Lung microvascular endothelial cell (primary cell): ENCODE data around the gene SORD. TPM values are rescaled to one million over a fixed set of nuclear protein-coding genes. Genes with fewer than 3 reads are reported as not detected.
"Not testable (repeated sequence)": the region's sequence is repeated elsewhere in the genome, so short reads cannot be mapped to it uniquely, and the experiment has no call there.

Experiments used
- DNase-seq, 2 donors: peaks; one replicate each; pipeline versions ENCODE4 v3.0.0 to v3.0.0-alpha.2; 2010; ENCODE audit warnings: low read depth in 2 of 2
- total RNA-seq: library from RNA; depleted of rRNA; stranded (reverse); fragments of >200 nt; gene quantifications from 2 replicates; pipeline ENCODE4 v1.2.1, GENCODE V29; 2014

SORD gene
- total RNA-seq, 1 donor from 2014 or later = 1.4 TPM

DNA sequence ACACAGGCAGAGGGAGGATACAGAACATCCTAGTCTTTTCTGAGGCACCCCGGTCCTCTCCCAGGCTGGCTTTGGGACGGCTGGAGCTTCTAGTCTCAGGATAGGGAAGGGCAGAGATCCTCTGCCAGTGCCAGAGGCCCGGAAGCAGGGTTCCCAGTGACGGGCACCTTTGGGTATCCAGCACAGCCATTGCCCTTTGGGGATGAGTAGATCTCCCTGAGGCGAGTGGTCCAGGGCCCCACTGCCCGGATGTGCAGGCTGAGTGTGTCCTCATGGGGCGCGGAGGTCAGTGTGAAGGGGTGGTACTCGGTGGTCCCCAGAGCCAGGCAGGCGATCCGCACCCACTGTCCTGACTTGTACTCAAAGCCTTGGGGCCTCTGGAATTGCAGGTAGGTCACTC is 72.7 kb downstream of the SORD start:
- no peak for DNase-seq

DNA sequence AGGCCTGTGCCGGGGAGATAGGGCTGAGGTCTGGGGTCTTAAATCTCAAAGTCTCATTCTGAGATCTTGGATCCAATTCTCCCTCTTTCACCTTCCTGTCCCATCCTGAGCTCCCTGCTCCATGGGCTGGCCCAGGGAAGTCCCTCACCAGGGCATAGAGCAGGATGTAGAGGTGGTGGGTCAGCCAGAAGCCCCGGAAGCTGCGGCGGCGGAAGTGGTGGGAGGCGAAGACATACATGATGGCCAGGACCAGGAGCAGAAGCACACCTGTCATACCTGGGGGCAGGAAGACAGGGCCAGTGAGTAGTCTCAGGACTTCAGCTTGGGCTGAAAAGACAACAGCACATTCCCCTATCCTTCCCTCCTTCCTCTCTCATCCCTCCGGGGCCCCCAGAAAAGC is 74.5 kb downstream of the SORD start:
- DNase-seq = no peak

DNA sequence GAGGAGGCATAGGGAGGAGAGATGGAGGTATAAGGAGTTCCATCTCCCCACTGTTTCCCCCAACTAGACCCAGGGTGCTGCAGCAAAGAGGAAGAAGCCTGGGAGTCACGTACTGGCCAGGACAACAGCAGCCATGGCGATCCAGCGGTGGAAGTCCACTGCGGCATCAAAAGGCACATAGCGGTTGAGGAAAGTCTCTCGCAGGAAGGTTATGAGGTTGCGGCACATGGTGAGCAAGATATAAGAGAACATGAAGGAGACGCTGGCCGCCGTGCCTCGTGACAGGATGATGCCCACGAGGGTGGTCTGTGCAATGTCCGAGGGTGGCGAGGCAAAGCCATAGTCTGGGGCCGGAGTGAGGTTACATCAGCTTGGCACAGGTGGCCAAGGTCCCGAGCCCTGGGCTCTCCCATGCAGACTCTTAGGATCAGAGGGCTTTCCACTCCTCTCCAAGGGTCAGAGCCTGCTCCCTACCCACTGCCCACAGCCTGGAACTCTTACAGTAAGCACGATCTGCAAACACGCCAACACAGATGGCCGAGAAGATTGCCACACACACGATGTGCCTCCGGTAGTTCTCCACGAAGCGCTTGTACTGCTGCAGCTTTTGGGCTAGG is 76.7 kb downstream of the SORD start:
- no peak for DNase-seq

DNA sequence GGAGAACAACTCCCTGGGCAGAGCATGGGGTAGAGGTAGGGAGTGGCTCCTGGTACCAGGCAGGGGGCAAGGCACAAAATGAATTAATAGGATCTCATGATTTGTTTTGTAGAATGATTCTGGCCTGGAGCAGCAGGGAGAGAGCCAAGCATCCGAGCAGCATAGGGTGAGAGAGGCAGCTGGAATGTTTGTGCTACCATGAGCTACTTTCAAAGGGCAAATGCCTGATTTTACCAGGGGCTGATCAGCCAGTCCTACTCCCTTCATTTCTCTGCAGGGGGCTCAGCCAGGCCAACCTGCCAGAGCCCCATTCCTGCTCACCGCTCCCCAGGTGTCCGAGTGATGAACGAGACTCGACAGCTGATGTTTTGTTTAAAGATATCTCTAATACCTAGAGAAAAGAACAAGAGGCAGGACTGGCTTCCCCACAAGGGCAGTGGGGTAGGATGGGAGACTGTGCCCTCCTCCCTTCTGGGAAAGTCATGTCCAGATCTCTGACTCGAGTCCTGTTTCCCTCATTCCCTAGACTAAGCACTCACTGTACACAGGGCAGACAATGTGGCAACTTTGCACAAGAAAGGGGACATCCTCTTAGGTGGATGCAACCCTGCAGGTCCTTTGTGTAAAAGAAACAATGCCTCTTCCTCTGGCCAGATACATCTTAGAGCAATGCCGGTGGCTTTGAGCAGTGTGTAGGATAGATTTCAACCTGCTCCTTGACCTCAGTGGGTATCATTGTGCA is 78.1 kb downstream of the SORD start:
- DNase-seq = no peak

DNA sequence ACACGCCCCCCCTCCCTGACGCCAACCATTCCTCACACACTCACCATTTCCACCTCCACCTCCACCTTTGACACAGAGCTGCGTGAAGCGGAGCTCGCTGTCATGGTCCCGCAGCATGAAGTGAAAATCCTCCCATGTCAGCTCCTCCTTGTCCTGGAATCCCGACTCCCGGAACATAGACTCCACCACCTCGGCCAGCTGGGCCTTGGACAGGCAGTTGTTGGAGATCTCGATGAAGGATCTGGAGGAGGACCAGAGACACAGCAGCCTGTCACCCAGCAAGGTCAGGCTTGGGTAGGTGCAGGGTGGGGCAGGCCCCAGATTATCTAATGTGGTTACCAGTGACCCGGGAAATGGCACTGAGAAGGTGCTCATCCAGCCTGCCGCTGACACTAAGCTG is 78.8 kb downstream of the SORD start:
- DNase-seq = no peak

DNA sequence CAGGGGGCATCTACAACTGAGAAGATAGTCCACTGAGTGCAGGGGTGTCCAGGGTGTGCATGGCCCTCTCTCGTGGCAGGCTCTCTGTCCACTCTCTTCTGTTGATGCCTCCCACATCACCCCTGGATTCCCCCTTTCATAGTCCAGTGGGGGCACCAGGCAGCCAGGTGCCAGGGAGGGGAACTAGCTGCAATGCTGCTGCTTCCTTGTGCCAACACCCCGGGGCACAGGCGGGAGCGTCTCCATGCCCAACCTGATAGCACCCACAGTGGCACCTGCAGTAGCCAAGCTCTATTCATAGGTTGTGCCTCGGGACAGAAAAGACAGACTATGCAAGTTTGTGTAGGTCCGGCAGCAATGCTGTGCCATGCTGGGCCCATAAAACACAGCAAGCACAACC is 79.2 kb downstream of the SORD start:
- DNase-seq = no peak

DNA sequence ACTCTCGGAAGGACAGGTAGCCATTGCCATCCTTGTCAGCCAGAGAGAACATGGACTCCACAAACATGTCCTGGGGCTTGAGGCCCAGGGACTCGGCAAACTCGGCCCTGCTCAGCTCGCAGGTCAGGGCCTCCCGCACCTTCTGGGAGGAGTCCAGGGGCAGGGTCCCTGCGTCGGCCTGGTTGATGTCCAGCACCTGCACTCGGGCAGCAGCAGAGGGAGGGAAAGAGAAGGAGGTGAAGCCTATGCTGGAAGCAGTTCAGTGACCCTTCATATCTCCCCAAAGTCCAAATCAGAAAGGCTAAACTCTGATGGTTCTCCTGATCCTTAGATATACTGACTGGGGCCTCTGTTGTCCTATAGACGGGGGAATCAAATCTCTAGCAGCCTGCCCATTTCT is 81.2 kb downstream of the SORD start:
- DNase-seq = not testable (repeated sequence)

DNA sequence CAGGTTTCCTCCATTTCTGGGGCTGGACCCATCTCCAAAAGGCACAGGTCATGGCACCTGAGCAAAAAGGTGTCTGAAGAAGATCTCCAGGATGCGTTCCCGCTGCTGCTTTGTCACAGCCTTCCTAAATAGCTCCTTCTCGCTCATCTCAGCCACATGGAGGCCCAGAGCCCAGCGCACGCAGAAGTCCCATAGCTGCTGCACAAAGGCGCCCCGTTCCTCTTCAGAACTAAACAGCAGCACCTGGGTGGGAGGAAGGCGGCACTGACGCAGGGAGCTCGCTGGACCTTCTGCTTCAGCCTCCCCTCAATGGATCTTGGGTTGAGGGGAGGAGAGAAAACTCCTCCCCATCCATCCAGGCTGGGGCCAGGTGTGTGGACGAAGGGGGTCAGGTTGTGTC is 82.6 kb downstream of the SORD start:
- no peak for DNase-seq

DNA sequence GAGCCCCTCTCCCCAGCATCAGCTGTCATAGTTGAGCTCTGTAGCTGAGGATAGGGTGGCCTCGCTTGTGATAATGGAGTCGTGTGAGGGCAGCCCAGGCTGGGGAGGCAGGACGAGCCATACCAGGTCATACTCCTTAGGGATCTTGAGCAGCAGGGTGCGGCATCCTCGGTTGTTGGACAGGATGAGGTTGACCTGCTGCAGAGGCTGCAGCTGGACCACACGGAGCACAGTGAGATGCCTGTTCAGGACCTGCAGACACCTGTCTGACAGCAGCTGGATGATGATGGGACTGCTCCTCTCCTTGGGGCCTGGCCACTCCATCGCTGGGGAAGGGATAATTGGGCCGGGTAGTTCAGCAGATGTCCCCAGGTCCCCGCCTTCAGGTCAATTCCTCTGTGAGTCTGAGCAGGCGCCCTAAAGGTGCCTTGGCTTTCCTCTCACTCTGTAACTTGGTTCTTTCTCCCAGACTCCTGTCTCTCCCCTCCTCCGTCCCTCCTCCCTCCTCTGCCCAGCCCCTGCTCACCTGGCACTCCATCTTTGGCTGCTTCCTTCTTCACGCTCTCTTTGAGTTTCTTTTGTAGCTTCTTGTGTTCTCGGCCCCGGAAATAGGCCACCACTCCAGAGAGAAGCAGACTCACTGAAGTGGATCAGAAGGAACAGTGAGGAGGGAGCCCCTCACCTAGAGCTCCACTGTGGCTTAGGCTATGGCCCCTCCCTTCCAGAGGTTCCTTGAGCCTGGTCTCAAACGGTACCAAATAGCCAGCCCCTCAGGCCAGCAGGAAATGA is 83.2 kb downstream of the SORD start:
- no peak for DNase-seq

DNA sequence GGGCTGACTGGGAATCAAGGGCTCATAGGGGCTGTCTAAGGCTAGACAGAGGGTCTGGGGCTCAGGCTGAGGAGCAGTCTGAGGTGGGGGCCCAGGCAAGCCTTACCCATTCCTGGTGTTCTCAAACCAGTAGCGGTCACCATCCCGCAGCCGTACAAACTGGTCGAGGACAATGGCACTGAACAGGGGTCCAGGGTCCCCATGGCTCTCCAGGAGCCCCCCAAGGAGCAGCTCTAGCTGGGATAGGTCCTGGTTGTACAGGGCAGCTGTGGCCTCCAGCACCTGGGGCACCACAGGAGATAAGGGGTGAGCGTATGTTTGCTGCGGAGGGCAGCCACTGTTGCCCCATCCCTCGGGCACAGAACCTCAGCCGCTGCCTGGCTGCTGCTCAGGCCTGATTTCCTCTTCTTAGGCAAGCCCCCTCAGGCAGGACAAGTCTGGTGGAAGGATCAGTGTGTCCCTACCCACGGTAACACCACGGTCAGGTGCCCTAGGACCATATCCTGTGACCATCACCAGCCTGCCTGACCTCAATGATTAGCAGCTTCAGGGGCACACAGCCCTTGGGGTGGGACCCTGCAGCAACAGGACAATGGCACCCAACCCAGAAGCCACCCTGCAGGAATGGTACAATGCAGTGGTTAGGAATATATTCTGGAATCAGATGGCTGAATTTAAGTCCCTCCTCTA is 85.1 kb downstream of the SORD start:
- no peak for DNase-seq

DNA sequence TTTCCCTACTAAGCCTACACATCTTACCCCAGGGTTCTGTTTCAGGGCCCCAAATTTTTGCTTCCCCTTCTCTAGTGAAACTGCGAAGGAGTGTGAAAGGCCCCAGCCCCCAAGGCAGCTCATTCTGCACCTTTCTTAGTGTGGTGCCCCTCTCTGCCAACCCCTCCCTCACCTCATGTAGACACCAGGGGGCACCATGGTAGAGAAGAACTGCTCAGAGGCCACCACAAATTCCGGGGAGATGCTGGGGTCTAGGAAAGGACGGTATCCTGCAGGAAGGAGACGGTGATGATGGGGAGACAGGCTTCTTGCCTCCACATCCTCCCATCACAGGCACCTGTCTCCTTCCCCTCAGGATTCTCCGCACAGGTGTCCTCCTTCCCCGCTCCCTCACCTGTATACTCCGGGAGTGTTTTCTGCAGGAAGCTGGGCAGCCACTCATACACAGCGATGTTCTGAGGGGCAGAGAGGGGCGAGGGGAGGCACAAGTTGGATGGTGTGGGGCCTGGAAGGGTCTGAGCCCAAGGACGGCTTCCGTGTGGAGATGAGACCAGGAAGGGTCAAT is 87.3 kb downstream of the SORD start:
- DNase-seq = no peak

DNA sequence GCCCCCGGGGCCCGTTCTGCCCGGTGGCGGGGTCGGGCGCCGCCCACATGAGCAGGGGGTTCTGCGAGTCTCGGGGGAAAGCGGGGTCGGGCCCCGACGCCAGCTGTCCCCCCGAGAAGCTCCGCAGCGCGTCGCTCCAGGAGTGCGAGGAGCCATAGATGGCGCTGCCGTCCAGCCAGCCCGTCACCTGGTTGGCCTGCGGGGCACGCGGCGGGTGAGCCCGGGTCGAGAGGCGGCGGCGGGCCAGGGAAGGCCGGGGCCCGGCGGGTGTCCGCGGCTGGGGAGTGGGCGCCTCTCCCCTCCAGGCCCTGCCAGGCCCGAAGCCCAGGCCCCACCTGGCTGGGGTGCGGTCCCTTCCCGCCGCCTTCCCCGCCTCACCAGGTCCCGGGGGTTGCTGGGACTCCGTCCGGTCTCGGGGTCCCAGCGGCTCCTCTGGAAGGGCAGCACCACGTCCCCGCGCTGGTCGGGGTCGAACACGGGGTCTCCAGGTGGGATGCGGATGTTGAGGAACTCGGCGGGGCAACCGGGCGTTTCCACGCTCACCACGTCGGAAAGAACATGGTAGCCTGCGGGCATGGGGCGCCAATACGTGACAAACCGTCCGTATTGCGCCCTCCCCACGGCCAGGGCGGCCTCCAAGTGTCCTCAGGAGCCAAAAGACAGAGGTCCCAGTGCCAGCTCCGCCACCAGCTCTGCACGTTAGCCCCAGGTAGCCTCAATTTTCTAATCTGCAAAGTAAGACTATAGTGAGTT is 88.6 kb downstream of the SORD start:
- no peak for DNase-seq

DNA sequence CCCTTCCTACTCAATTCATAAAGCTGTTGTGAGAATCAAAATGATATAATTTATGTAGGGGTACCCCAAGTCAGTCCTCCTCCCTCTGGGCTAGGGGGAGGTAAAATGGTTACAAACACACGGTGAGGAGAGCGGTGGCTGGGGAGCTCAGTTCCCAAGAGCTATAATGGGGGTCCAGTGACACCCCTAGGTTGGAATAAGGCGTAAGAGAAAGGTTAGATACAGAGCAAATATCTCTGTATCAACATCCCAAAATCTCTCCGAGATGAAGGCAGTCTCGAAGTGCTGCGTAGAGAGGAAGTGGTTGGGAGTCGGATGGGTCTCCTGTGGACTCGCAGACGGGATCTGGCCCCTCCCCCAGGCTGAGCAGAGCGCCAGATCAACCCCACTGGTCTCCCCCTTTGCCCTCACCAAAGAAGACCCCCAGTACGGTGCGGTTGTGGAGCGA is 89.2 kb downstream of the SORD start:
- DNase-seq = no peak

DNA sequence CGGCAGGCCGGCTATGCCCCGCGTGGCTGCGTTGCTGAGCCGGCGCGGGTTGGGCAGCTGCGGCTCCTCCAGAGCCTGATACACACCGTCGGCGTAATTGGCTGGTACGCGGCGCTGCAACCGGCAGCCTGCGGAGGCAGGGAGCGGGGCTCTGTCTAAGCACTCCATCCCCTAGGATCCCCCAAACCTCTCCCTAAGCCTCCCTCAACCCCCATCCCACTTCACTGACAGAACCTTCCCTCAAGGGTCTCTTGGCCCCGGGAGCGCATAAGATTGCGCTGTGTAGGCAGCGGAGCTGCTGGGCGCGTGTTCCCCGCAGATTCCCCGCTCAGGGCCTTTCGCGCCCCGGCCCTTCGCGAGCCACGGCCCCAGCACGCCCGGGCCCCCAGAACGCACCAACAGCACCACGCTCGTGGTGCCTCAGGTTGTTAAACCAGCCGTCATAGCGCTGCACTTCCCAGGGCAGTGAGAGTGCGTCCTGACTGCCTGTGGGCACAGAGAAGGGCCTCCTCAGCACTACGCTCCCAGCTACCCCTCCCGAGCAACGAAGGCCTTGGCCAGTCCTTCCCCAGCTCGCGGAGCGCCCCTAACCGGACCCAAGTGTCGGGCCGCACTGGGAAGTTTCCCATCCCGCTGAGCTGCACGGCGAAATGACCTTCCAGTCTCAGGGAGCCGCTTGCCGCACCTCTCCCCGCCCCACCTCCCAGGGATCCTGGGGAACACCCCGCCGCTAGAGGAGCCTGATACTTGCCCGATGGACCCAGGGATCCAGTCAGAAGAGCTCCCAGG is 89.8 kb downstream of the SORD start:
- no peak for DNase-seq

DNA sequence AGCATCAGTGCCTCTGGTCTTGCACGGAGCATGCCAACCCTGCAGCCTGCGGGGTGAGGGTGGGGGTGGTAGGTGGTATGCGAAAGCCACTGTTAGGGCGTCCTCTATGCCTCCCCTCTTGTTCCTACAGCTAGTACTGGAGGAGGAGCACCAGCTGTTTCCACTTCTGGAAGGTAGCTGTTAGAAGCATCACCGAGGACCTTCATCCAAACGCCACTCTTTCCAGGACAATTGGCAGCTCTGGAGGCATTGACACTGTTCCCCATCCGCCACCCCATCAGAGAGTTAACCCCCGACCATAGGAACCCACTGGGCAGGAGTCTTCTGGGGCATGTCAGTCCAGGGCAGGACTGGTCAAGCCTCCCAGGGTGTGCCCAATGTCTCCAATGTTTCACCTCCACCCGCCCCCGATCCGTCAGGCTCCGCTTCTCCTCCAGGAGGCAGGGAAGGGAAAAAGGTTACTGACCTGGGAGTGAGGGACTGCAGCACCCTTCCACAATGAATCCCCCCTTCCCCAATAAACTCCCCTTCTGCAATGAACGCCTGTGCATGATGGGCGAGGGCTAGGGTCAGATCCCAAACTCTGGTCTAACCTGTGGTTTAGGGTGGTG is 90.5 kb downstream of the SORD start:
- DNase-seq = no peak

DNA sequence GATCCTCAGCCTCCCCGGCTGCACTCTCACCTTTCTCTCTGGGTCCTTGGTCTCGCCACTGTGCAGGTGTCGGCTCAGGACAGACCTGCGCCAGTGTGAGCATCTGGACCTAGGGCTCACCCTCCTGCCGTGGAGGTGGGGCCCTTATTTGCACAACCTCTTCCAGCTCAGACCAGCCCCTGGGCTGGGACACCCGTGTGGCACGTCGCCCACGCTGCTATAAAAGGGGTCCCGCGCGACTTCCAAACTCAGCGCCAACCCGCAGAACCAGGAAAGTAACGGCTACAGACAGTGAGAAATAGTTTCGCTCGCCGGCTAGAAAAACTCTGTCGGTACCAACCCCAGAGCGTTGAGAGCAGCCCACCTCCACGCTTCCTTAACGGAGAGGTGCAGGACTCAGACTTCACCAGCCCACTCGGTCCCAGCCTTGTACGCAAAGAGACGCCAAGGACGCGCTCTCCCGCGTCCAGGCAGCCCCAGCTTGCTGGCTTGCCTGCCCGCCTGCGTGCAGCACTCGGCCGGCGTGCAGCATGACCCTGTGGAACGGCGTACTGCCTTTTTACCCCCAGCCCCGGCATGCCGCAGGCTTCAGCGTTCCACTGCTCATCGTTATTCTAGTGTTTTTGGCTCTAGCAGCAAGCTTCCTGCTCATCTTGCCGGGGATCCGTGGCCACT is 91.2 kb downstream of the SORD start, which contains the start of the genes DUOX2 and DUOXA2:
Gene DUOX2, minus strand, starts transcription at position 97 of the 675 bp plus-strand sequence. CDS start 761 bp downstream, outside the sequence.
Gene DUOXA2, plus strand, starts transcription at position 251 of the 675 bp plus-strand sequence. Its CDS starts 280 bp downstream, at position 531.
- no peak for DNase-seq

DNA sequence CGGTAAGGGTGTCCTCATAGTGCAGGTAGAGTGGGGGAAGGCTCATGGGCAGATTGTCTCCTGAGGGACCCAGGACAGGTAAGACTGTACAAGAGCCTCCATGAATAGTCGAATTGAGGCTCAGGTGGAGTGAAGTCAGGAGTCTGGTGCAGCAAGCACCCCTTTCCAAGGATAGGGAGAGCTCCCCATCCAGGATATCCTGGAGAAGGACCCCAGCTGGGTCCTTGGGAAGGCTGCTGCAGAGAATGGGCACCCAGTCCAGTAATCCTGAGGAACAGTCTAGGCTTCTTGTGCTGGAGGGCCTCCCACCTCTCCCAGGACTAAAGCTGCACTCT is 91.7 kb downstream of the SORD start:
- DNase-seq = no peak

DNA sequence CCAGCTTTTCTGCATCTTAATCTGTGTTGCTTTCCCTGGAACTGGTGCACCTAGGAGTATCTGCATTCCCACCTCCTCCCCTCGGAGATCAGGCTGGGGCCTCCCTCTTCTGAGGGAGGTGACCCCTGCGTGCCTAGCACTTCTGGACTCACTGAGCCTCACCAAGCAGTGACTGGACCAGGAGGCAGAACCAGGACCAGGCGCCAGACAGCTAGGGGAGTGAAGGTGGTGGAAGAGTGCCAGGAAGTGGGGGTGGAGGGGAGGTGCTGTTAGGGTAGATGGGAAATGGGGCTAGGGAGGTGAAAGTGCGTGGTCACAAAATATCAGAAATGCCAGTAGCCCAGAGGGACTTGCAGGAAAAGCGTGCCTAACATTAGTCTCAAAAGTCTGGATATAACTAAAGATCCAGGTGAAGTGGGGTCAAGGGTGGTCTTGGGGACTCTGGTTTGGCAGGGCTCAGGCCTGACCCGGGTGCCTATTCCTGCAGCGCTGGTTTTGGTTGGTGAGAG is 92.4 kb downstream of the SORD start:
- DNase-seq = no peak

DNA sequence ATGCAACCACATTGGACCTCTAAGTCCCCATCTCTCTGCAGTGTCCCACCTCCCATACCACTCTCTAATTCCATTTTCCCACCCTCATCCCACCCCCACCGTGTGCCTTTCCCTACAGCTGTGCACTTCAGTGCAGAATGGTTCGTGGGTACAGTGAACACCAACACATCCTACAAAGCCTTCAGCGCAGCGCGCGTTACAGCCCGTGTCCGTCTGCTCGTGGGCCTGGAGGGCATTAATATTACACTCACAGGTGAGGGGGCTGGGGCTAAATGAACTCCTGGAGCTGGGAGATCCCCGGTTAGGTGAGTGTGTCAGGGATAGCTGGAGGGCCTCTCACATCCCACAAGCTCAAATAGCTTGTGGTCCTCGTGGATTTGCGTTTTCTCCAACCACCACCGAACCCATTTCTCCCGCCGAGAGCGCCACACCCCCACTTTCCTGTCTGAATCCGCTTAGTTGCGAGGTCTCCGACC is 93.0 kb downstream of the SORD start:
- DNase-seq = no peak
